NOMO-1 (cell line): ENCODE data around the gene MORF4L2.
A peak's percentile ranks its signal among the peaks of the same experiment; 100 is the strongest.

Experiments used
- DNase-seq, 2 experiments: peaks; one replicate each; lab custom pipeline; 2025; ENCODE audit not compliant: unreplicated experiment in 2 of 2; lab: John Stamatoyannopoulos, UW

Gene MORF4L2, protein sequence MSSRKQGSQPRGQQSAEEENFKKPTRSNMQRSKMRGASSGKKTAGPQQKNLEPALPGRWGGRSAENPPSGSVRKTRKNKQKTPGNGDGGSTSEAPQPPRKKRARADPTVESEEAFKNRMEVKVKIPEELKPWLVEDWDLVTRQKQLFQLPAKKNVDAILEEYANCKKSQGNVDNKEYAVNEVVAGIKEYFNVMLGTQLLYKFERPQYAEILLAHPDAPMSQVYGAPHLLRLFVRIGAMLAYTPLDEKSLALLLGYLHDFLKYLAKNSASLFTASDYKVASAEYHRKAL

DNA sequence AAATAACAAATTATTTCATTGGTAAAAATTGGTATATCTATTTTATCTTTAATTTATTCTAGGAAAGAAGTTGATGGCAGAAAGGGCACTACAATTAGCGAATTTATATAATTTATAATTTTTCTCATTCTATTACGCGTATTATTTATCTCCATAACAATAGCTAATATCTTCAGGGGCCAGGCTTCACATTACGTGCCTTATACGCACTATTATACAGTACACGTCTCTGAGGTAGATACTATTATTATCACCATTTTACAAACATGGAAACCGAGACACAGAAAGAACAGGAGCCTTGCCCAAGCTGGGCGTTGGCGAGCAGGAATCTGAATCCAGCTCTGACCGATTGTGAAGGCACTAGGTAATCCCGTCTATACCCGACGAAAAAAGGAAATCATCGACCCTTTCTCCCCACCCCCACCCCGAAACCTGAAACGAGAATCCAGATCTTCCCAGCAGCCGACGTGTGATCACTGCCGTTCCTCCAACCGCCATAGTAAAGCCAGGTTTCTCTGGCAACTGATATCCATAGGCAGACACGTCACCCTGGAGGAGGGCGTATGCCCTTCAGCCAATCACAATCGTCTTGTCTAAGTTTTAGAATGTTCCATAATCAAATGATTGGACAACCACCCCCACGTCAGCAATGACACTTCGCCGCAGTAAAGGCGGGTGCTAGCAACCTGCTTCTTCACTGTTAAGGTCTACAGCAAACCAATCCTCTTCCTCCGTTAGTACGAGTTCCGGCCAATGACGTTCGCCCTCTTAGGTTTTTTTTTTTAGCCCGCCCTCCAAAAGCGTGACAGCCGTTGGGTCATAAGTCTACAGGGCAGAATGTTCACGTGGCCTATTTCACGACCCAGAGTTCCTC, at the start of gene MORF4L2:
Gene MORF4L2, minus strand, starts transcription at position 501 of the 874 bp plus-strand sequence. CDS start 9,672 bp downstream, outside the sequence.
- peak; percentile 86 to 88 for DNase-seq

DNA sequence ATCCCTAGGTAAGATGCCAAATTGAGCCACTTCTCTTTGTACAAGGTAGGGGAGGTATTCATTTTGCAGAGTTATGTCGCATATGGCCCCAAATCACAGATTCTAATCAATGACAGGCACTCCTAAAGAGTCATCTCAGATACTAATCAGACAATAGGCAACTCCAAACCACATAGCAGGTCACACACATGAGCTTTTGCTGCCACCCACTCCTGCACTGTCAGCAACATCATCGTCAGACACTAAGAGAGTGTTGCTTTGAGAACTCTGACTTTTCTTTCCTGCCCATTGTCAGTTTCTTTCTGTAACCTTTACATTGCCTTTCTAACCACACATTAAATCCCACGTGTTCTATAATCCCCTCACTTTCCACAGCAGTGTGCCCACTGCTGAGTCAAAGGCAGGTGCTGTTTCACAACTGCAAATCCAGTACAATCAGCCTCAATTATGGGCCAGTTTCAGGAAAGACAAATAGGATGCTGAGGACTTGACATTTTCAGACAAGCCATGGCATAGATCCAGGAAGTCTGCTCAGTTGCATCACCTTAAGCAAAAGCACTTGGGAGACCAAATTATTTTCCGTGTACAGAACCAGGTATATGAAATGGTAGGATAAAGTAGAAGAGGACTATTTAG, 47.7 kb upstream of the MORF4L2 start:
- no peak for DNase-seq

DNA sequence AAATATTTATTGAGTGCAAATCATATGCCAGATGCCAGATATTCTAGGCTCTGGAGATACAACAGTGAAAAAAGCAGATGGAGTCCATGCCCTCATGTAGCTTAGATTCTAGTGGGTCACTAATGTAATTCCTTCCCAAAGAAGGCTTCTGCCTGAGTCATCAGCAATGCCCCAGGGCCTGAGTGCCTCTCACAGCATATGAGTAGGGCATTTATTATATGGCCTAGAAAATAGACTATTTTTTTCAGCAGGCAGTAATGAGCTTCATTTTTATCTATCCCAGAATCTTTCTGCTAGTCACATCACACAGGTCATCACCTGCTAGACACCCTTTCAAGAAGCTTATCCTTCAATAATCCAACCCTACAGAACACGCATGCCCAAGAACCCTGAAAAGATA, 46.5 kb upstream of the MORF4L2 start:
- no peak for DNase-seq

DNA sequence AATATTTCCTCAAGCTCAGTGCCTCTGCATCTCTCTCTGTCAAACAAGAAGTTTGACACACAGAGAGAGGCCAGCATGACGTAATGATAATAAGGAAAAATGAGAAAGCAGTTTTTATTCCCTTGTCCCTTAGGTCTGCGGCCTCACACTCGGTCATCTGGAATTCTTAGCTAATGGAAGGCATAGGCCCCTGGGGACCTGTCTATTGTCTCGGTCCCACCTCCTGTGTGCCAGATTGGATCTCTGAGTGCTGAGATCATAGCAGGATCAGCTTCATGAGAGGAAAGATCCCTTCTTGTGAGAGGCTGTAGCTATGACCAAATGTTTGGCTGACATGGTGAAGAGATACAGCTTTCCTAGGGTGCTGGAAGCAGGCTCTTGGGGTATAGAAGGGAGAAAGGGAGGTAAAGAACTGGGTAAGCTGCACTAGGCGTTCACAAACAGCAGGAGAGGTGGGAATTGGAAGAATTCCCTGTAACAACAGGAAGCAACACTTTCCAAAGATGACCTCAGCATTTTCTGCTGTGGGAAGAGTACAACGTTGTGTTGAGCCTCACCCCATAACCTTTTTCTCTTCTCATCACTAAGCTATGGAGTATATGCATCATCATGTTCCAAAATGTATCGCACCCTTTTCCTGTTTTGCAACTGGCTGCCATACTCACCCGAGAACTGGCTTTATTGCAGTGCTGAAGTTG, 44.4 kb upstream of the MORF4L2 start:
- DNase-seq = no peak

DNA sequence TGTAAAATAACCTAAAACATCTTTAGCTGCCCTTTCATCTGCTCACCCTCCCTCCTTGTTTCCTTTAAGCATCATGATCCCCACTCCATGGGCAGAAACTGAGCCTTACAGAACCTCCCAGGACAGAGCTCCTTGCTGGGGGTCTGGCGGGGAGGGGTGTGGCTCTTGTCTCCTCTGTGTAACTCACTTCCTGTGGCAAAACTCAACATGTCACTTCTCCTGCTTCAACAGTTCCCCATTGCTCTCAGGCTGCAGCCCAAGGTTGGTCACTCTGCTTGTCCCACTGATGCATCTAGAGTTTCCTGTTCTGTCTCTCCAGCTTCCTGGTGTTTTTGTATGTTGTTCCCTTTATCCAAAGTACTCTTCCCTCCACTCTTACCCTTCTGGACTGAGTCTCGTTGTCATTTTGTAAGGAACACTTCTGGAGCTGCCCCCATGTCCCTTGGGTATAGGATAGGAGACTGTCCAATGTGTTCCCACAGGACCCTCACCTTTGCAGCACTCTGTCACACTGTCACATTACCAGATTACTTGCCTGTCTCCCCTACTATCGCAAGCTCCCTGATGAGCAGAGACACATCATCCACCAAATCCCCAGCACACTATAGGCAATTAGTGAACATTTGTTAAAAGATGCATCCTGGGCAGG, 43.8 kb upstream of the MORF4L2 start:
- DNase-seq = peak; percentile 17 to 34

DNA sequence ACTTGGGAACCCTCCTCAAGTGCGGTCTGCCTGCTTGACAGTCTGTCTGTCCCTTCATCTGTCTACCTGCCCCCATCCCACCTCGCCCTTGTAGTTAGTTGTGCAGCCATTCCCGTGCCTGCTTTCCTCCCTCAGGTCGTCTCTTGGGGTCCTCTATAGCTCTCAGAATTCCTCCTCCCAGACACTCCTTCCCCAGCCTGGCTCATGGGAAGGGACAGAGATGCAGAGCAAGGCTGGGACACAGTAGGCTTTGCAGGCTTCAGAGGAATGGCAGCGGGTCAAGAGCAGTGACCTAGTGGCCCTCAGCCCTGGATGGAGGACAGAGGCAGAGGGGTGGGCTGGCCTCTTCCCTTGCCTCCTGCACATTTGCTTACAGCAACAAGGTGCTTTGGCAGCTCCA, 42.5 kb upstream of the MORF4L2 start:
- no peak for DNase-seq

DNA sequence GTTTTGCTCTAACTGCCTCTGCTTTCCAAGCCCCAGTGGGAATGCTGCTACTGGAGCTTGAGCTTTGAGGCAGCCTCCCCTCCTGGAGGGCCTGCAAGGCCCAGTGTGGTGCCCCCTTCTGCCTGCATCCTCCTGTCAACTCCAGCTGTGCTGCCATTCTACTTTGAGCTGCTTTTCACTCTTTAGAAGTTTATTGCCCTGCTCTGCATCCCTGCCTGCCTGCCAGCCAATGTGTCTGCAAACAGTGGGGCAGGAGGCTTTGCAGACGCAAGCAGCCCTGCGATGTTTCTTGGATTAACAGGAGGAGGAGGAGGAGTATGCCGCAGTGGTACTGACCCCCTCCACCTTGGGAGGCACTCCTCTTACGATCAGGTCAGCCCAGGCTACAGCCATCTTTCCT, 40.6 kb upstream of the MORF4L2 start:
- no peak for DNase-seq

DNA sequence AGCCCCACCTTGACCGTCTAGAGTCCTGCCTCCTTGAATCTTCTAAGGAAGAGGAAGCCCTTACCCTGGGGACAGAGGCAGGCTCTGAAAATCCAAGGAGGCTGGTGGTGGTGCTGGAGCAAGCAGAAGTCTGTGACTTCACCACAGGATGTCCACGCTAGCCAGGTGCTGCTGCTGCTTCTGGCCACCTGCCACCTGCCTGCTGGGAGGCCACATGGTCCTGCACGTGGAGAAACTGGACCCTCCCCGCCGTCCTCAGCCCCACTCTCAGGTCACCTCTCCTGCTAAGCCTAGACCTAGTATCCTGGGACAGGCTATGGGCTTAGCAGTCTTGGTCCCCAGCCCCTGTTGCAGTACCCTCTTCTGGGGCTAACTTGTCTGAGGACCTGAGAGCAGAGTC, 40.0 kb upstream of the MORF4L2 start:
- DNase-seq = no peak

DNA sequence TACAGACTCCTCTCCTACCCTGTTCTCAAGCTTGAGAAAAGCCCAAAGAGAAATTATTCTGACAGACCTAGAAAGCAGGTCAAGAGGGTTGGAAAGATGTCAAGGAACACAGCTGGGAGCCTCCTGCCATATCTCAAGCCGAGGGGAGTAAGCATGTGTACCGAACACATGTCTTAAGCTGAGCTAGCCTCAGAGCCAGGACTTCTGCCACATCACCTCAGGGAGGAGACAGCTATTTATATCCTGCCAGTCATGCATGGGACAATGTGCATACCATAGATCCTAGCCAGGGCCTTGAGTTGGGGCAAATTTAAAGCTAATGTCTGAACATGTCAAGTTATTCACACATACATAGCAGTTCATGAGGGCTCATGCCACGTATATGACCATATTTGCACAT, 36.0 kb upstream of the MORF4L2 start:
- no peak for DNase-seq

DNA sequence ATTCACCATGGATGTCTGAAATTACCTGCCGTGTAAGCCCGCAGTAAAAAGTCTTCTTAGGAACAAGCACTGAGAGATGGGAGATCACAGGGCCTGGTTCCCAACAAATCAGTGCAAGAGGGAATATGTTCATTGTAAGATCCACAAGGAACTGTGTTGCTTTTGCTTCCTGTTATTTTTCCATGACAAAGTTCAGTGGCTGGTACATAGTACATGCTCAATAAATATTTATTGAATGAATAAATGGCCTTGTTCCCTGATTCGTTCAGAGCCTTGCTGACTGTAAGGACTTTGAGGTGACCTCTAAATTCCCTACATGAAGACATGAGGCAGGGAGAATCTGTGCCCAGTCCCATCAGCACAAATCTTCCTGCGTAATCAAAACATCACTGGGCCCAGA, 31.6 kb upstream of the MORF4L2 start:
- DNase-seq = no peak

DNA sequence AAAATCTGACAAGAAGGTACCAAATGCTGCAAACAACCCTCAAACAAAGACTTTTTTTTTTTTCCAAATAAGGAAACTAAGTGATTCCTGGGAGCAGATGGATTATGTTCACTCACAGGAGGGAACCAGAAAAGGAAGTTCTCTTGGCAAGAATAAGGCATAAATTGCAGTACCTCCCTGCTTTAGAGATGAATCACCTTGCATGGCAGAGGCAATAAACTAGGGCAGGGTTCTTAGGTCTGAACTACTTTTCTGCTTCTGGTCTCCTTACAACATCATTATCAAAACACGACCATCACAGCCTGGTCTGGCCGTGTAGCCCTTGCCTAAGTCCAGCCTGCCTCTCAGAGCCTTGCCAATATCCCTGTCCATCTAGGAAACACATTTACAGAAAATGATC, 30.5 kb upstream of the MORF4L2 start:
- no peak for DNase-seq

DNA sequence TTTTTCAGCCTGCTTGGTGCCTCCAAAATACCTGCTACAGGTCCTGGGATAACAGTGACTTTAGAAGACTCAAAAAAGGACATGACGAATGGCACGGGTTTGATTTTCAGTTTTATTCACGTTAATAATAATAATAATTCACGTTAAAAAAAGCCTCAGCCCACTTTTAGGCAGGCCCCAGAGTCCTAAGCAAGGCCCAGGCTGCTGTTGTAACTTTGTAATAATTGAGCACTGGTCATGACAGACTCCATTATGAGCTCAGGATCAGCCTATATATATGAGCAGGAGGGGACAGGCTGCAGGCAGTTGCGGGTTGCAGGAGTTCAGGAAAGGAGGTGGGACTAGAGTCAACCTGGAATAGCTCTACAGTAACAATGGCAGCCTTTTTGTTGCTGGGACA, 24.1 kb upstream of the MORF4L2 start, which contains the start of gene TMEM31:
Gene TMEM31, plus strand, starts transcription at position 301 of the 400 bp plus-strand sequence. CDS start 1,350 bp downstream, outside the sequence.
- DNase-seq = no peak

DNA sequence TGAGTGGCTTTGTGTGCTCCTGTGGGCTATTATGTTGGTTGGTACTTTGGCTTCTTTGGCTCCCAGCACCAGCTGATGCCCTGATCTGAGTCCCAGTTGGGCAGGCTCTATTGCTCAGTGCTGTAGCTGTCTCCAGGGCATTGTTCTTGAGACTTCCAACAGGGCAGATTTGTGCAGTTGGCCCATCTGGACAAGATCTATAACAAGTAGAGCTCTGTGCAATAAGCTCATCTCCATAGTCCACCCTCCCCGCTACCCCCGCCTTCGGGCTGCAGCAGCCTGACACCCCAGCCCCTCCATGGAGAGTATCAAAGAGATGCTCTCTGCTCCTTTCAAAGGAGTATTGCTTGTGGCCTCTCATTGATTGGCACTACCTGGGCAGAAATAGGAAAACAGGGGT, 18.4 kb upstream of the MORF4L2 start:
- DNase-seq = no peak

DNA sequence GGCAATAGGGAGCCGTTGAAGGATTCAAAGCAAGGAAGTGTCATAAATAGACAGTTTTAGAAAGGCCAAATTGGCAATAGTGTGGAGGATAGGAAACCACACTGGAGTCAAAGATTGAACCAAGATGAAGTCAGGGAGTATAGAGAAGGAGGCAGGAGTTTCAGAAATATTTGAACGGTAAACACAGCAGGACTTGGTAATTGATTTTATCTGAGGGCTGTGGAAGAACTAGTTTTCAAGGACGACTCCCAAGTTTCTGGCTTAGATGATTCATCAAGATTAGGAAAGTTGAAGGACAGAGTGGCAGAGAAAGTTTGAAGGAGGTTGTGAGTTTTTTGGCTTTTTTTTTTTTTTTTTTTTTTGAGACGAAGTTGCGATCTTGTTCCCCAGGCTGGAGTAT, 12.7 kb upstream of the MORF4L2 start:
- DNase-seq = no peak

DNA sequence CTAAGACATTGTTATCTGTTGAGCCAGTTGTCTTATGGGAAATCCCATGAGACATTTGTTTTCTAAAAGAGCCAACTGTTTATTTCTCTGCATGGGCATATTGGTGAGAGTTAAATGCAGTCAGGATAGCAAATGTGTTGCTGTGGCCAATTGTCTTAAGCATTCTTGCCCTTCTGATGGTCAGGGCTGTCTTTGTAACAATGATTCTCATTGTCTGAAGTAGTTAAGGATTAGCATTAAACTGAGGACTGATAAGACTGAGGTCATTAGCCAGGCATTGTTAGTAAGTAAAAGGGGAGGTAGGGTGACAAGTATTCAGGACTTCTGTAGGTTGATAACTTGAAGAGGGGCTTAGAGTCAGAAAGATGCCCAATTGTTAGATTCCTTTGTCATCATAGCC, 11.2 kb upstream of the MORF4L2 start:
- DNase-seq = no peak

DNA sequence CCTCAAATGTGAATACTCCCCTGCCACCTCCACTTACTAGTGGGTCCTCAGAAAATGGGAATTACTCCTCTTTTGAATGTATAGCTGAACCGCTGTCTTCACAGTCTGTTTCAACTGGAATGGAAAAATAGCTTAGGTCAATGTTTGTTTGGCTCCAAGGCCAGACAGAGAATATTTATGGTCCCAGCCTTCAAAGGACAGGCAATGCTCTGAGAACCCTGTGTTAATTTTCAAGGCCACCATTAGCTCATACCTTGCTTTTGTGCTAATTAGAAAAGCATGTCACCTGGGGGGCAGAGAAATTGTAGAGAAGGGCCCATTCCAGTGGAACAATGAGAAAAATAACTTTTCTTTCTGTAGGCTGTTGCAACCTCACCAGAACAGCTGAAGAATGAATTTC, 4.6 kb upstream of the MORF4L2 start:
- no peak for DNase-seq

DNA sequence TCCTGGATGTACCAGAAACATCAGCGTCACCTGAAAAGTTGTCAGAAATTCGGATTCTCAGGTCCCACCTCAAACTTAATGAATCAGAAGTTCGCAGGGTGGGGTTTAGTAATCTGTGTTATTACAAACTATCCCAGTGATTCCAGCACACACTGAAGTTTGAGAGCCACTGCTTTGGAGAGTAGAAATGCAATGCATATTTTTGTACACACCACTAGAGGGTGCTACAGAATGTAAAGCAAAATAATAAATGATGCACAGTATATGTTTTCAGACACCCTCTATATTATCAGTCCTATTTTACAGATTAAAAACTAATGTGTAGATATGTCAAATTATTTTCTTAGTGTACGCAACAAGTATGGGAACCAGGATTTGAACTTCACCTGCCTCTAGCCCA, 2.4 kb upstream of the MORF4L2 start:
- DNase-seq = peak; percentile 11 to 32

DNA sequence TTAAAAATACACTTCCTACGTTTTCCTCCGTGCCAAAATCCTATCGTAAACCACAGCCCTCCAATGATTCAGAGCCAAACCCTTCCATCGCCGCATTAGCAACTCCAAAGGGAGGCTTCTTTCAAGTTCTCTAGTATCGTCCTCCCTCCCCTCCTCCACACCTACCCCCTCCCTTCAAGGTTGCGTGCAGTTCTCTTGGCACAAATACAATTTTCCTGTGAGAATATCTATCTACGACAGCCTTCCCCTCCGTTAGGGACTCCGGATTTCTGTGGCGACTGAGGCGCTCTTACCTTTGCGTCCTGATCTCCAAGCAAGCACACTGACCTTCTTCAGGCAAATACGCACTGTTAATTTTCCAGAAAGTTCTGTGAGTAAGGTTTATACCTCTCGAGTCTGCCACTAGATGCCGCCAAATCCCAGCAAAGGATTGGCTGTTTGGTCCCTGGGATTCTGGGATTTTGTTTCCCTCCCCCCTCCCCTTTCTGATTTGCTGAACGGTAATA, 1.2 kb upstream of the MORF4L2 start:
- peak in 1 of 2 experiments; percentile 34 for DNase-seq

DNA sequence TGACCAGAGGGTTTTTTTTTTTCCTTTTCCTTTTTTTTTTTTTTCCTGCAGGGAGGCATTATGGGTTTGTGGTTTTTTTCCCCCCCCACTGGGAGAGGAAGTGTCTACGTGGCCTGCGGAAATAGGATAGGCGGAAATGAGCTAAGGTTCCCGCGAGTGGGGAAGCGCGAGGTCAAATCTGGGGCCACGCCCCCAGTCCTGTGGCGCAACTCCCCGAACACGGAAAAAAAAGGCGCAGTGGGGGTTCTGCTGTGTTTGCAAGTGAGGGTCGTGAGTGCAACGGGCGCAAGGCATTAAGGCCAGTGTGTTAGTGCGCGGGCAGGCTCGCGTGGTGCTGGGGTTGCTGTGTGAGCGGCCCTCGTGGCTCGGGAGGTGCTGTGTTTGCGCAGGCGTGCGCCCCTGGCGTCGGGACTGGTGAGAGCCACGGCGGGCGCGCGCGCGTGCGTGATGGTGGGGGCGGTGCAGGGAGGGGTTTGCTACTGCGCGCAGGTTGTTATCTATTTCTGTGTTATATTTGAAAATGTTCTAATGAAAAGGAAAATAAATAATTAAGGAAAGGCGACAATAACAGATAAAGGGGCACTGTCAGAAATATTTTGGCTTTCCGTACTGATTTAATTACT, 685 bp upstream of the MORF4L2 start:
- DNase-seq = peak; percentile 64 to 78

DNA sequence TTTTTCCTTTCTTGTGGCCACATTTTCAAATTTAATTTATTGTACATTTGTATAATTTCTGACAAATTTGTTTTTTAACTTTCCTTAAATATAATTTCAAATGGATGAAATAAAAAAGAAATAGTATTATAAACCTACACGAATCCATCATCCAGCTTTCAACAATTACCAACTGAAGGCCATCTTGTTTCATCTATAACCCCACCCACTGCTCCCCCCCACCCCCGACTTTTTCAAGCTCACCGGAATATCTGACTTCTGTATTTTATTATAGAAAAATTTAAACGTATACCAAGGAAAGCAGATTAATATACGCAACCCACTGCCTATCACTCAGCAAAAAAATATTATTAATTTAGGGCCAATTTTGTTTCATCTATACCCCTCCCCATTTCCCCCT, 1.1 kb downstream of the MORF4L2 start:
- peak; percentile 3 to 5 for DNase-seq
